ENCODE measurements around the gene PEX11G.

The PEX11G gene

DNA sequence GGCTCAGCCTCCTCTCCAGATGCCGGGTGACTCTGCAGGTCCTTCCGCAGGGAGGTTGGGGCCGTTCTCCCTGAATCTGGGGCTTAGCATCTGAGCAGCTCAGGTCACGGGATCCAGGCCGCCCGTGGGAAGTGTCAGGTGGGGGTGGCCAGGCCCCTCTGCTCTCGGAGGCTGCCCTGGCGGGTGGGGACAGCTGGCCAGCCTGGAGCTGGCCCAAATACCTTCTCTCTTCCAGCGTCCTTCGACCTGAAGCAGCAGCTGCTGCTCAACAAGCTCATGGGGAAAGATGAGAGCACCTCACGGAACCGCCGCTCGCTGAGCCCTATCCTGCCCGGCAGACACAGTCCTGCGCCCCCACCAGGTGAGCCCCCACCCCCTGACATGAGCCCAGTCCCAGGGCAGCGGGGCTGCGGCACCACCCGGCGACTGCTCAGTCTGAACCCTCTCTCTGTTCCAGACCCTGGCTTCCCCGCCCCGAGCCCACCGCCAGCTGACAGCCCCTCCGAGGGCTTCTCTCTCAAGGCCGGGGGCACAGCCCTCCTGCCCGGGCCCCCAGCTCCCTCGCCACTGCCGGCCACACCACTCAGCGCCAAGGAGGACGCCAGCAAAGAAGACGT is 19.1 kb downstream of the PEX11G start:
- Histone ChIP-seq H4K20me1 (ENCODE audit: insufficient read depth, low read length) (no peaks in the 10 kb centered on the region), H3K9me3 (ENCODE audit: low read length) (no peaks in the 10 kb centered on the region), H3K4me3 (ENCODE audit: low read depth, low read length, poor library complexity, severe bottlenecking) (no peak overlapping the region), H3K4me2 (ENCODE audit: low read length) (no peak overlapping the region), H3K79me2 (ENCODE audit: insufficient read depth, low read length) (no peaks in the 10 kb centered on the region), H3K36me3 (ENCODE audit: insufficient read depth, low read length) (peaks cover 86% of the 10 kb centered on the region), H2AFZ (ENCODE audit: low read length) (no peak overlapping the region), H3K27ac (ENCODE audit: low read depth, low read length, poor library complexity, severe bottlenecking) (no peak overlapping the region), H3K4me1 (ENCODE audit: insufficient read depth, low read length, severe bottlenecking) (no peaks in the 10 kb centered on the region), H3K27me3 (ENCODE audit: insufficient read depth, low read length) (no peaks in the 10 kb centered on the region), H3K9me2 (ENCODE audit: low read depth, low read length) (no peaks in the 10 kb centered on the region), H3K9ac (ENCODE audit: low read length) (no peak overlapping the region), H3F3A (ENCODE audit: insufficient read depth, low read length) (no peaks in the 10 kb centered on the region)
- TF ChIP-seq CTCF (IDR thresholded peaks at IDR 0.05; ENCODE audit: low read length) (no peak), EZH2 (IDR thresholded peaks at IDR 0.05; ENCODE audit: borderline replicate concordance, low read length) (no peak)

GRCh38 chr19:7468840-7469239 is 20.0 kb downstream of the PEX11G start:
- no peak overlapping the region for H3K27ac ChIP-seq (ENCODE audit: low read depth, low read length, poor library complexity, severe bottlenecking)
- no peaks in the 10 kb centered on the region for H3F3A ChIP-seq (ENCODE audit: insufficient read depth, low read length)
- peaks cover 90% of the 10 kb centered on the region for H3K36me3 ChIP-seq (ENCODE audit: insufficient read depth, low read length)
- H3K4me1 ChIP-seq (ENCODE audit: insufficient read depth, low read length, severe bottlenecking): no peaks in the 10 kb centered on the region
- H3K4me3 ChIP-seq (ENCODE audit: low read depth, low read length, poor library complexity, severe bottlenecking): no peak overlapping the region
- H4K20me1 ChIP-seq (ENCODE audit: insufficient read depth, low read length): no peaks in the 10 kb centered on the region
- H2AFZ ChIP-seq (ENCODE audit: low read length): no peak overlapping the region
- H3K4me2 ChIP-seq (ENCODE audit: low read length): no peak overlapping the region
- no peaks in the 10 kb centered on the region for H3K27me3 ChIP-seq (ENCODE audit: insufficient read depth, low read length)
- TF ChIP-seq CTCF (IDR thresholded peaks at IDR 0.05; ENCODE audit: low read length): no peak
- no peak for TF ChIP-seq EZH2 (IDR thresholded peaks at IDR 0.05; ENCODE audit: borderline replicate concordance, low read length)
- H3K79me2 ChIP-seq (ENCODE audit: insufficient read depth, low read length): no peaks in the 10 kb centered on the region
- H3K9me3 ChIP-seq (ENCODE audit: low read length): no peaks in the 10 kb centered on the region
- no peaks in the 10 kb centered on the region for H3K9me2 ChIP-seq (ENCODE audit: low read depth, low read length)
- no peak overlapping the region for H3K9ac ChIP-seq (ENCODE audit: low read length)

DNA sequence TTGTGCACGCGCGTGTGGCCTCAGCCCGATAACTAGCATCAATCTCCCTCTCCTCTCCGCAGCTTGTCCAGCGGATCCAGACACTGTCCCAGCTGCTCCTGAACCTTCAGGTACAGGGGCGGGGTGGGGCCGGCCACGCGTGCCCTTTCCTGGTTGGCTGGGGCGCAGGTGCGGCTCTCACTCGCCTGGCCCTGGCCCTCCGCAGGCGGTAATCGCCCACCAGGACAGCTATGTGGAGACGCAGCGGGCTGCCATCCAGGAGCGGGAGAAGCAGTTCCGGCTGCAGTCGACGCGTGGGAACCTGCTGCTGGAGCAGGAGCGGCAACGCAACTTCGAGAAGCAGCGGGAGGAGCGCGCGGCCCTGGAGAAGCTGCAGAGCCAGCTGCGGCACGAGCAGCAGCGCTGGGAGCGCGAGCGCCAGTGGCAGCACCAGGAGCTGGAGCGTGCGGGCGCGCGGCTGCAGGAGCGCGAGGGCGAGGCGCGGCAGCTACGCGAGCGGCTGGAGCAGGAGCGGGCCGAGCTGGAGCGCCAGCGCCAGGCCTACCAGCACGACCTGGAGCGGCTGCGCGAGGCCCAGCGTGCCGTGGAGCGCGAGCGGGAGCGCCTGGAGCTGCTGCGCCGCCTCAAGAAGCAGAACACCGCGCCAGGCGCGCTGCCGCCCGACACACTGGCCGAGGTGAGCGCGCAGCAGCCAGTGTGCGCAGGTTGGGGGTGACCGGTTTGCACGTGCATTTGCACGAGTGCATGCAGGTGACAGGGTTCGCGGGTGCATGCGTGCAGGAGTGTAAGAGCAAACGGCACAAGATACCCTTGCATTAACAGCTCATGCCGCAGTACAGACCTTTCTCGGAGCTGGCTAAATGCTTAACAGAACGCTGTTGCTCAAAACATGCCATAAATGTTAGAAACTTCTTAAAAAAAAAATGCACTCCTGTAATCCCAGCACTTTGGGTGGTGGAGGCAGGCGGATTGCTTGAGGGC is 21.5 kb downstream of the PEX11G start:
- no peak overlapping the region for H3K4me2 ChIP-seq (ENCODE audit: low read length)
- TF ChIP-seq CTCF (IDR thresholded peaks at IDR 0.05; ENCODE audit: low read length) (no peak), EZH2 (IDR thresholded peaks at IDR 0.05; ENCODE audit: borderline replicate concordance, low read length) (no peak)
- H4K20me1 ChIP-seq (ENCODE audit: insufficient read depth, low read length): no peaks in the 10 kb centered on the region
- no peaks in the 10 kb centered on the region for H3K27me3 ChIP-seq (ENCODE audit: insufficient read depth, low read length)
- H2AFZ ChIP-seq (ENCODE audit: low read length): no peak overlapping the region
- H3K9ac ChIP-seq (ENCODE audit: low read length): no peak overlapping the region
- no peaks in the 10 kb centered on the region for H3F3A ChIP-seq (ENCODE audit: insufficient read depth, low read length)
- H3K4me3 ChIP-seq (ENCODE audit: low read depth, low read length, poor library complexity, severe bottlenecking): no peak overlapping the region
- H3K9me3 ChIP-seq (ENCODE audit: low read length): no peaks in the 10 kb centered on the region
- no peaks in the 10 kb centered on the region for H3K9me2 ChIP-seq (ENCODE audit: low read depth, low read length)
- peaks cover 92% of the 10 kb centered on the region for H3K36me3 ChIP-seq (ENCODE audit: insufficient read depth, low read length)
- no peaks in the 10 kb centered on the region for H3K79me2 ChIP-seq (ENCODE audit: insufficient read depth, low read length)
- no peaks in the 10 kb centered on the region for H3K4me1 ChIP-seq (ENCODE audit: insufficient read depth, low read length, severe bottlenecking)
- H3K27ac ChIP-seq (ENCODE audit: low read depth, low read length, poor library complexity, severe bottlenecking): no peak overlapping the region

Data from OCI-LY1 (cell line).